Measurements from ENCODE around the gene ZNF212.

DNA sequence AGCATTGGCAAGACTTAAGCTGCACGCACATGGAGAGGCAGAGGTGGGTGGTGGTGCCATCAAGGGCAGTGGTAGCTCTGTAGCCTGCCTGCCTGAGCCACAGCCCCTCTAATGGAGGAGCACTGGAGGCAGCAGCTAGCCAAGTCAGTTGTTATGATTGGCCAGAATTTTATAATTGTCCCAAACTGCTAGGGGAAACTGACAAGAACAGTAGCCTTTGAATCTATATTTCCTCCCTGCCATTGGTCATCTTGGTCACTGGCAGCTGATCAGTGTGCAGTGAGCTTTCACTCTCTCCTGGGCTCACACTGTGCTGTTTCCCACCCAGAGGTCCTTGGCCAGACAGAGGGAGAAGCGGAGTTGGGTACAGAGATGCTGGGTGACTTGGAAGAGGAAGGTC lies 12.9 kb downstream of the ZNF212 start:
- no peak for TF ChIP-seq ZNF274 (IDR thresholded peaks at IDR 0.05; ENCODE audit: low read depth, low read length)
- TF ChIP-seq SUZ12 (IDR thresholded peaks at IDR 0.05; ENCODE audit: extremely low read depth, insufficient read depth, insufficient read length), result no peak
- no peak for TF ChIP-seq YY1 (IDR thresholded peaks at IDR 0.05; ENCODE audit: insufficient read depth, insufficient read length)

Measured in NT2/D1 (cell line).